PC-9 (cell line): Measurements from ENCODE around the gene CDH13. TPM values are rescaled to one million over a fixed set of nuclear protein-coding genes. Genes with fewer than 3 reads are reported as not detected.

Experiments
- BruUV-seq: library from RNA; stranded (reverse); fragments of 400-500 nt; replicated peaks from 2 replicates; lab custom pipeline; 2021; lab: Mats Ljungman, UMichigan
- CTCF ChIA-PET: fragments of 300-600 bp; sonication (Branson Sonifier 250); formaldehyde crosslinking; loops from one replicate; lab custom pipeline; 2022; ENCODE audit warnings: antibody characterized with exemption; lab: Charles Lee
- POLR2A ChIA-PET: fragments of 300-600 bp; sonication (Branson Sonifier 250); formaldehyde crosslinking; loops from one replicate; lab custom pipeline; 2022; ENCODE audit warnings: antibody characterized with exemption; ENCODE audit not compliant: unreplicated experiment; lab: Charles Lee
- DNase-seq, 2 experiments: peaks; one replicate each; pipeline versions ENCODE4 v3.0.0 to v3.0.0-alpha.2; 2015 to 2022; ENCODE audit warnings: mixed read lengths in 1 of 2
- H2AFZ ChIP-seq: fragments of 200-600 bp; sonication (generic); 2 replicates; pipeline ENCODE4 v1.8.1; 2017; ENCODE audit warnings: antibody characterized with exemption
- H3F3A ChIP-seq: fragments of 200-600 bp; sonication (generic); 2 replicates; pipeline ENCODE4 v1.8.1; 2017; ENCODE audit warnings: antibody characterized with exemption, mild to moderate bottlenecking, low read depth; ENCODE audit not compliant: insufficient read depth
- H3K27ac ChIP-seq: fragments of 200-600 bp; sonication (generic); 2 replicates; pipeline ENCODE4 v1.6.1; 2016; ENCODE audit warnings: mixed run types
- H3K27me3 ChIP-seq: fragments of 200-600 bp; sonication (generic); 2 replicates; pipeline ENCODE4 v1.6.1; 2016; ENCODE audit warnings: low read depth, mixed run types; ENCODE audit not compliant: insufficient read depth
- H3K36me3 ChIP-seq: fragments of 200-600 bp; sonication (generic); 2 replicates; pipeline ENCODE4 v1.6.1; 2016; ENCODE audit warnings: low read depth, mixed run types
- H3K4me1 ChIP-seq: fragments of 200-600 bp; sonication (generic); replicated peaks from 2 replicates; pipeline ENCODE4 v1.6.1; 2016; ENCODE audit warnings: mixed run types; ENCODE audit not compliant: insufficient read depth
- H3K4me2 ChIP-seq: fragments of 200-600 bp; sonication (generic); 2 replicates; pipeline ENCODE4 v1.6.1; 2017; ENCODE audit warnings: mixed run types
- H3K4me3 ChIP-seq: fragments of 200-600 bp; sonication (generic); 2 replicates; pipeline ENCODE4 v1.6.1; 2016; ENCODE audit warnings: mixed run types
- H3K79me2 ChIP-seq: fragments of 200-600 bp; sonication (generic); 2 replicates; pipeline ENCODE4 v1.6.1; 2017; ENCODE audit warnings: low read depth, mixed run types
- H3K9me2 ChIP-seq: fragments of 200-600 bp; sonication (generic); 2 replicates; pipeline ENCODE4 v1.8.1; 2017; ENCODE audit warnings: mild to moderate bottlenecking; ENCODE audit not compliant: insufficient read depth
- H3K9me3 ChIP-seq: fragments of 200-600 bp; sonication (generic); 2 replicates; pipeline ENCODE4 v1.8.1; 2016; ENCODE audit warnings: low read depth; ENCODE audit not compliant: insufficient read depth
- H4K20me1 ChIP-seq: fragments of 200-600 bp; sonication (generic); 2 replicates; pipeline ENCODE4 v1.8.1; 2017; ENCODE audit not compliant: insufficient read depth
- EZH2 ChIP-seq: fragments of 200-600 bp; sonication (generic); IDR thresholded peaks from 2 replicates; pipeline ENCODE4 v1.8.0; 2017; ENCODE audit warnings: antibody characterized with exemption, low read depth
- intact Hi-C: fragments of 100-400 bp; cut with micrococcal nuclease; formaldehyde crosslinking; loops from one replicate; pipeline ENCODE4 v1.10.0; 2022; ENCODE audit not compliant: unreplicated experiment
- total RNA-seq: library from RNA; stranded (reverse); gene quantifications from 2 replicates; pipeline ENCODE4 v1.2.3, GENCODE V29; 2021
- TF ChIP-seq, protein P1 (sequence below): fragments of 200-600 bp; sonication (generic); conservative IDR thresholded peaks from 2 replicates; pipeline ENCODE4 v1.6.1; 2017; ENCODE audit warnings: mixed run types, antibody characterized with exemption, mild to moderate bottlenecking, moderate library complexity

CDH13 gene
- total RNA-seq, 1 experiment from 2014 or later = 0.24 TPM

DNA sequence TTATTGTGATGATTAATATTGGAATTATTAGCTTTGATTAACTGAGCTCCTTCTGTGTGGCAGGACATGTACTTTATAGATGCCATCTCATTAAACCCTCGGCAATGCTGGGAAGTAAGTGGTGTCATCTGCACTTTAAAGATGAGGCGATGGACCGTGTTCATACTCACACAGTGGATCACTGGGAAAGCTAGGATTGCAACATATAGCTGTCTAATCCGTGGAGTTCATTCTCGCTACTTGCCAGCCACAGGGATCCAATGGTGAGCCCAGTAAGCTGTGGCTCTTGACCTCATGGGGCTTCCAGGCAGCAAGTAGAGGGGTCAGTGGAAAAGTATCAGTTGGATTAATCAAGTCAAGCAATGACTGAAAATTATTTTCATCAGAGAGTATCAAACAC lies 587.9 kb downstream of the CDH13 start:
- Histone ChIP-seq H3K4me1 (no peaks in the 10 kb centered on the region), H3K27ac (no peak overlapping the region), H3K36me3 (no peaks in the 10 kb centered on the region), H3K4me2 (no peak overlapping the region), H3K9me3 (no peaks in the 10 kb centered on the region), H3K4me3 (no peak overlapping the region), H2AFZ (no peak overlapping the region), H3K9me2 (no peaks in the 10 kb centered on the region), H3F3A (no peaks in the 10 kb centered on the region), H4K20me1 (no peaks in the 10 kb centered on the region), H3K79me2 (no peaks in the 10 kb centered on the region), H3K27me3 (0 out of 2 replicates have a peak, but pooled peaks cover 3% of the 10 kb centered on the region)
- no TSS peak for BruUV-seq
- ChIA-PET CTCF (interaction anchor here (0.6 kb wide), 1 partner anchor 833 kb away, joined by 5 read pairs; no protein-coding TSS in a partner anchor), POLR2A (no interaction called here)
- no peak for DNase-seq
- no peak for TF ChIP-seq EZH2
- TF ChIP-seq, protein P1, sequence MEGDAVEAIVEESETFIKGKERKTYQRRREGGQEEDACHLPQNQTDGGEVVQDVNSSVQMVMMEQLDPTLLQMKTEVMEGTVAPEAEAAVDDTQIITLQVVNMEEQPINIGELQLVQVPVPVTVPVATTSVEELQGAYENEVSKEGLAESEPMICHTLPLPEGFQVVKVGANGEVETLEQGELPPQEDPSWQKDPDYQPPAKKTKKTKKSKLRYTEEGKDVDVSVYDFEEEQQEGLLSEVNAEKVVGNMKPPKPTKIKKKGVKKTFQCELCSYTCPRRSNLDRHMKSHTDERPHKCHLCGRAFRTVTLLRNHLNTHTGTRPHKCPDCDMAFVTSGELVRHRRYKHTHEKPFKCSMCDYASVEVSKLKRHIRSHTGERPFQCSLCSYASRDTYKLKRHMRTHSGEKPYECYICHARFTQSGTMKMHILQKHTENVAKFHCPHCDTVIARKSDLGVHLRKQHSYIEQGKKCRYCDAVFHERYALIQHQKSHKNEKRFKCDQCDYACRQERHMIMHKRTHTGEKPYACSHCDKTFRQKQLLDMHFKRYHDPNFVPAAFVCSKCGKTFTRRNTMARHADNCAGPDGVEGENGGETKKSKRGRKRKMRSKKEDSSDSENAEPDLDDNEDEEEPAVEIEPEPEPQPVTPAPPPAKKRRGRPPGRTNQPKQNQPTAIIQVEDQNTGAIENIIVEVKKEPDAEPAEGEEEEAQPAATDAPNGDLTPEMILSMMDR = no peak
- intact Hi-C loops = no loop called here

DNA sequence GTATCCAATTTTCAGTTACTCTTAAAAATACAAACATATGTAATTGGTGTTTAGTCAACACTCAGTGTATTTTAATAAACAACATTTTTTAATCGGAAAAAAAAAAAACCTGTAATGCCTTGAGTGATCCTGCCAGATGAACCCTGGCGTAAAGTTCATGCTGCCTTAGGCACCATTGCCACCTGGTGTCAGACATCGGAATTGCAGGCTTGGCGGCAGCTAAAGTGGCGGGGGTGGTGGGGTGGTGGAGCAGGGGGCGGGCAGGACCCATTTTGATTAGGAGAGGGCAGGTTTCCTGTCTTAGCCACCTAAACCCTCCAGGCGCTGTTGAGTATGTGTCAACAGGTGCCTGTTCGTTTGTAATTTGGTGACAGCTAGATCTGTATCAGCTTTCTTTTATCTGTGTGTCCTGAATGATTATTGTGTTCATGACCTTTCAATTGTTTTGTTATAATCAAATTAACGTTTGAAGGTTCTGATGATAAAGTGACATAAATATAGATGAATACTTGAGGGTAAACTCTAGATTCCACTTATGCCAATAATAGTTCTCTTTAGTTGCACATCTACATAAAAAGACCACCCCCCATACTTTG lies 588.7 kb downstream of the CDH13 start:
- Histone ChIP-seq H3K9me2 (no peaks in the 10 kb centered on the region), H3K79me2 (no peaks in the 10 kb centered on the region), H3K27ac (no peak overlapping the region), H3K36me3 (no peaks in the 10 kb centered on the region), H4K20me1 (no peaks in the 10 kb centered on the region), H3K4me1 (no peaks in the 10 kb centered on the region), H3F3A (no peaks in the 10 kb centered on the region), H2AFZ (no peak overlapping the region), H3K27me3 (0 out of 2 replicates have a peak, but pooled peaks cover 3% of the 10 kb centered on the region), H3K9me3 (no peaks in the 10 kb centered on the region), H3K4me2 (no peak overlapping the region), H3K4me3 (no peak overlapping the region)
- BruUV-seq = no TSS peak
- ChIA-PET POLR2A (no interaction called here), CTCF (interaction anchor here (0.7 kb wide), 1 partner anchor 1647 kb away, joined by 4 read pairs; no protein-coding TSS in a partner anchor)
- DNase-seq = peak in 1 of 2 experiments; percentile 4
- TF ChIP-seq, protein P1 = peak; percentile 86
- TF ChIP-seq EZH2 = no peak
- intact Hi-C loops = no loop called here

DNA sequence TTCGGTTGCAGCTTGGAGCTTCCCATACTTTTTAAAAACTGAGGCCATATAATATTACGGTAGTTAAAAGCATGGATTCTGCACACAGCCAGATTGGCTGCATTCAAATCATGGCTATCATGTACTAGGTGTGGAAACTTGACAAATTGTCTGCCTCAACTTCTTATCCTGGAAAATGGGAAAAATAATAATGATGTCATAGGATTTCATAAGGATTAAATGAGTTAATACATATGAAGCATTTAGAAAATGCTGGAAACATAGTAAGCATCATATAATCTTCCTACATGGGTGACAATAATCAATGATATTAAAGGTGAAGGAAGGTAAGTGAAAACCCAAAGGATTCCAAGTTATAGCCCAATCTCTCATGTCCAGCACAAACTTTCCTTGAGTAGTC lies 592.5 kb downstream of the CDH13 start:
- ChIA-PET CTCF (no interaction called here), POLR2A (no interaction called here)
- Histone ChIP-seq H3K4me3 (no peak overlapping the region), H3K27ac (no peak overlapping the region), H3K9me3 (no peaks in the 10 kb centered on the region), H3K27me3 (0 out of 2 replicates have a peak, but pooled peaks cover 3% of the 10 kb centered on the region), H4K20me1 (no peaks in the 10 kb centered on the region), H3K9me2 (no peaks in the 10 kb centered on the region), H3K36me3 (no peaks in the 10 kb centered on the region), H3K4me2 (no peak overlapping the region), H3K4me1 (no peaks in the 10 kb centered on the region), H3F3A (no peaks in the 10 kb centered on the region), H2AFZ (no peak overlapping the region), H3K79me2 (no peaks in the 10 kb centered on the region)
- BruUV-seq = no TSS peak
- intact Hi-C loops = no loop called here
- TF ChIP-seq EZH2 = no peak
- TF ChIP-seq, protein P1 = no peak
- no peak for DNase-seq
